HEK293 (cell line): ENCODE measurements around the gene LAMB4.

Experiments used
- HOXD13 ChIP-seq: sonication (generic); formaldehyde crosslinking; IDR thresholded peaks from 2 replicates; pipeline ENCODE4 v1.8.0; 2022; ENCODE audit warnings: missing genetic modification reagents, borderline replicate concordance
- ZFP41 ChIP-seq: fragments of 450-650 bp; formaldehyde crosslinking; IDR thresholded peaks from 2 replicates; pipeline ENCODE4 v1.5.1; 2016; ENCODE audit warnings: missing biosample characterization, missing genetic modification characterization, borderline replicate concordance
- ZNF274 ChIP-seq, 2 experiments: fragments of 200-500 bp in 1 of 2; fragments of 450-650 bp in 1 of 2; sonication (Bioruptor generic) in 1 of 2; formaldehyde crosslinking in 1 of 2; IDR thresholded peaks; 2 replicates each; pipeline versions ENCODE4 v1.5.1 to v1.6.1; 2014 to 2016; ENCODE audit warnings: borderline replicate concordance in 1 of 2, inconsistent platforms in 1 of 2, low read length in 1 of 2, missing biosample characterization in 1 of 2, missing genetic modification characterization in 1 of 2
- ZNF292 ChIP-seq: fragments of 450-650 bp; formaldehyde crosslinking; IDR thresholded peaks from 2 replicates; pipeline ENCODE4 v1.5.1; 2016; ENCODE audit warnings: low read depth, missing biosample characterization, missing genetic modification characterization, borderline replicate concordance
- ZNF398 ChIP-seq: fragments of 450-650 bp; formaldehyde crosslinking; IDR thresholded peaks from 2 replicates; pipeline ENCODE4 v1.5.1; 2017; ENCODE audit warnings: missing biosample characterization, missing genetic modification characterization
- ZNF558 ChIP-seq: fragments of 450-650 bp; formaldehyde crosslinking; IDR thresholded peaks from 2 replicates; pipeline ENCODE4 v1.5.1; 2016; ENCODE audit warnings: missing biosample characterization, missing genetic modification characterization
- ZNF639 ChIP-seq: fragments of 450-650 bp; formaldehyde crosslinking; IDR thresholded peaks from 2 replicates; pipeline ENCODE4 v1.5.1; 2016; ENCODE audit warnings: missing biosample characterization, missing genetic modification characterization
- TF ChIP-seq, protein P1 (sequence below): fragments of 450-650 bp; formaldehyde crosslinking; IDR thresholded peaks from 2 replicates; pipeline ENCODE4 v1.5.1; 2016; ENCODE audit warnings: missing biosample characterization, missing genetic modification characterization

GRCh38 chr7:108127461-108127860, 2.7 kb downstream of the LAMB4 start:
- TF ChIP-seq, protein P1, sequence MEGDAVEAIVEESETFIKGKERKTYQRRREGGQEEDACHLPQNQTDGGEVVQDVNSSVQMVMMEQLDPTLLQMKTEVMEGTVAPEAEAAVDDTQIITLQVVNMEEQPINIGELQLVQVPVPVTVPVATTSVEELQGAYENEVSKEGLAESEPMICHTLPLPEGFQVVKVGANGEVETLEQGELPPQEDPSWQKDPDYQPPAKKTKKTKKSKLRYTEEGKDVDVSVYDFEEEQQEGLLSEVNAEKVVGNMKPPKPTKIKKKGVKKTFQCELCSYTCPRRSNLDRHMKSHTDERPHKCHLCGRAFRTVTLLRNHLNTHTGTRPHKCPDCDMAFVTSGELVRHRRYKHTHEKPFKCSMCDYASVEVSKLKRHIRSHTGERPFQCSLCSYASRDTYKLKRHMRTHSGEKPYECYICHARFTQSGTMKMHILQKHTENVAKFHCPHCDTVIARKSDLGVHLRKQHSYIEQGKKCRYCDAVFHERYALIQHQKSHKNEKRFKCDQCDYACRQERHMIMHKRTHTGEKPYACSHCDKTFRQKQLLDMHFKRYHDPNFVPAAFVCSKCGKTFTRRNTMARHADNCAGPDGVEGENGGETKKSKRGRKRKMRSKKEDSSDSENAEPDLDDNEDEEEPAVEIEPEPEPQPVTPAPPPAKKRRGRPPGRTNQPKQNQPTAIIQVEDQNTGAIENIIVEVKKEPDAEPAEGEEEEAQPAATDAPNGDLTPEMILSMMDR (tag by site-specific recombination), result no peak
- TF ChIP-seq ZFP41 (tag by site-specific recombination), result no peak
- no peak for TF ChIP-seq ZNF558 (tag by site-specific recombination)
- no peak for TF ChIP-seq ZNF639 (tag by site-specific recombination)
- no peak for TF ChIP-seq HOXD13 (CRISPR knock-in tag)
- TF ChIP-seq ZNF292 (tag by site-specific recombination), result no peak
- no peak for TF ChIP-seq ZNF274 (IDR thresholded peaks at IDR 0.05; ENCODE audit: low read length)
- TF ChIP-seq ZNF274 (tag by site-specific recombination; IDR thresholded peaks at IDR 0.05; ENCODE audit: borderline replicate concordance), result no peak
- TF ChIP-seq ZNF398 (tag by site-specific recombination), result no peak
